Inflammatory macrophage treated with lipopolysaccharide for 4 hours (primary cell): ENCODE data around the gene FYB2.
A peak's percentile ranks its signal among the peaks of the same experiment; 100 is the strongest.
"Not testable (repeated sequence)": the region's sequence is repeated elsewhere in the genome, so short reads cannot be mapped to it uniquely, and the experiment has no call there.

ENCODE experiments used
- DNase-seq: peaks from one replicate; pipeline ENCODE4 v3.0.0-alpha.2; 2020

The FYB2 gene

DNA sequence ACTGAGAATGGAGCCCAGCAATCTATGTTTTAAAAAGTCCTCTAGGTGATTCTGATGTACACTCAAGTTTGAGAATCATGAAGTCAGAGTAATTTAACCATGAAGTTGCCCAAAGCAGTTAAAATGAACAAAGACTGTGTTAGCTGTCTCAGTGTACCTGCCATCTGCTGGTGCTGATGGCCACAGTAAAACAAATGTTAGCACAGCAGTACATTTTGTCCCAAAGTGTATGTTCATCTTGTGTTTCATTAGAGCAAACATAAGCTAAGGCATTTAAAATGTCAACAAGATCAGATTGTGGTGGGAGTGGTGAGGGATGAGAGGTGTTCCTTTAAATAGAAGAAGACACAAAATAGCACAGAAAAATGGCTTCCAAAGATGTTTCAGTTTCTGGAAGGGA, 31.1 kb downstream of the FYB2 start:
- DNase-seq, result no peak

DNA sequence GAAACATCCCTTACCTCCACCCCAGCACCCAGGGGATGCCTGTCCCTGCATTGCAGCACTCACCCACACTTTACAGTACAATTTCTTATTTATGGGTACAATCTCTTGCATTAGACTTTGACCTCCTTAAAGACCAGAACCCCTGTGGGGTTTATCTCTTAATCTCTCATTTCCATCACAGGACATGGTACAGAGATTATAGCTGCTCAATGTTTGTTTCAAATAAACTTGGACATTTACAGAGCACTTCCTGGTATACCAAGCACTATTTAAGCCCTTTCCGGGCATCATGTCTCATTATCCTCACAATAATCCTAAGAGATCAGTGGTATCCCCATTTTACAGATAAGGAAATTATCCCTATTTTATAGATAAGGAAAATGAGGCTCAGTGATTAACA, 31.9 kb downstream of the FYB2 start:
- DNase-seq, result no peak

- no peak for DNase-seq
Measured at GRCh38 chr1:56782773-56783172, 36.4 kb downstream of the FYB2 start.

DNA sequence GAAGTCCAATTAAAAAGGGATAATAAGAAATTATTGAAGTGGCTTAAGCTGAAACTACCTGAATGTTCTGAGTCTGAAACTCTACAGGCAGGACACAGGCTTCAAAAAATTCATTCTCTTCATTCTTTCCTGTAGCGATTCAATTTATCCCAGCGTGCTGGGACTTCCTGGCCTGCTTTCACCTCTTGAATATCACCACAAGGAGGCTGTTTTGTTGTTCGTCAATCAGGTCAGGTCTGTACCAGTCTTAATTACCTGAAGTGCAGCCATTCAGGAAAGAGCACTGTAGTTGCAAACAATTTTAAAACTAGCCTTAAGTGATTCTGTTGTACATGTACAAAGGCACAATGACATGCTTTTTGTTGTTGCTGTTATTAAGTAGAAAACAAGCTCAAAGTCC, 38.4 kb downstream of the FYB2 start:
- no peak for DNase-seq

- DNase-seq, result no peak
Measured at GRCh38 chr1:56780128-56780750, 39.0 kb downstream of the FYB2 start.

DNA sequence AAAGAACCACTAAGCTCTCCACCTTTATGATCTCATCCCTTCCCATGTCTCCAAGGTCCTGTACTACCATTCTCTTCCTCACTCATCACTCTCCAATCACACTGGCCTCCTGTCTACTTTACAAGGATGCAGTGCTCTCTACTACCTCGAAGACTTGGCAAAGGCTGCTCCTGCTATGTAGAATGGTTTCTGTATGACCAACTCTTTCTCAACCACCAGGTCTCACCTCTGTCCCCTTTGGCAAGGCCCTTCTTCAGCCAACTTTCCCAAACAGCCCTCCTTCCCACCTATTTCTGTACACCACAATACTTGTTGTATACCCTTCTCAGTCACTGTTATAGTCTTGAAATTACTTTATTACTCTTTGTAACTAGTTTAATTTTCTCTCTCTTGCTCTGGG, 41.2 kb downstream of the FYB2 start:
- no peak for DNase-seq

GRCh38 chr1:56774732-56775131, 44.5 kb downstream of the FYB2 start:
- not testable (repeated sequence) for DNase-seq

DNA sequence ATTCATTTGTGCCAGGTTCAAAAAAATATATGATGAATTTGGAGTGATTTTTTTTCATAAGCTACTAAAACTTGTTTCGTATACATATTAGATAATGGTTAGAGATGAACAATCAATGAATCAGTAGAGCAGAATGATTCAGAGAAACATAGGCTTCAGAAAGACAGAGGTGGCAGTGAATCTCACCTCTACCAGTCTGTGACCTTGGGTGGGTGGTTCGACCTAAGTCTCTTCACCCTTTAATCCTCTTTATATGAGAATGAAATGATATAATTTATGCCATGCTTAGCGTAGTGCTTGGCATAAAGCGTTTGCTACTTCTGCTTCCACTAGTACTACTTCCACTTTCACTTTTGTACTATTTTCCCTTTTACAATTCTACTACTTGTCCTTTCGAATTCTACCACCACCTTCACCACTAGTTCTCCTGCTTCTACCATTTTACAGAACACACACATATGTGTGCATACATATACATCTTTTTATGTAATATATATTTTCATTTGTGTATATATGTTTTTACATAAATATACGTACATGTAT, 45.1 kb downstream of the FYB2 start:
- peak; percentile 63 for DNase-seq

- peak; percentile 6 for DNase-seq
Measured at GRCh38 chr1:56773341-56774066, 45.7 kb downstream of the FYB2 start.

- DNase-seq, result no peak
Measured at GRCh38 chr1:56771717-56772116, 47.5 kb downstream of the FYB2 start.

GRCh38 chr1:56758794-56759193, 60.4 kb downstream of the FYB2 start:
- peak; percentile 16 for DNase-seq

DNA sequence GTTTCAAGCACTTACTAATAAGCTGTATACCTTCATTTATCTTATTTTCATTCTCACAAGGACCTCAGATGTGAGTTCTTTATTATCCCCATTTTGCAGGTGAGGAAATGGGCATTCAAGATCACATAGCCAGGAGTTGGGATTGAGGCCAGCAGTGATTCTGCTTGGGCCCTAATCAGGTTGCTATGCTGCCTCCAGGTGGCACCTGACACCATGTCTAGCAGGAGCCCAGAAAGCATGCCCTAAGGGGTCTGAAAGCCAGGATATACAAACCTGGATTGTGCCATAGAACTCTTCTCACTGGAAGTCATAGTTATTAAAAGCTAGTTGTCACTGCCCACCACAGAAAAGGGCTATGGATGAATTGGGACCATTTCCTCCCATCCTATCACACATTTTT, 61.1 kb downstream of the FYB2 start:
- no peak for DNase-seq

GRCh38 chr1:56755911-56756310, 63.3 kb downstream of the FYB2 start:
- no peak for DNase-seq

DNA sequence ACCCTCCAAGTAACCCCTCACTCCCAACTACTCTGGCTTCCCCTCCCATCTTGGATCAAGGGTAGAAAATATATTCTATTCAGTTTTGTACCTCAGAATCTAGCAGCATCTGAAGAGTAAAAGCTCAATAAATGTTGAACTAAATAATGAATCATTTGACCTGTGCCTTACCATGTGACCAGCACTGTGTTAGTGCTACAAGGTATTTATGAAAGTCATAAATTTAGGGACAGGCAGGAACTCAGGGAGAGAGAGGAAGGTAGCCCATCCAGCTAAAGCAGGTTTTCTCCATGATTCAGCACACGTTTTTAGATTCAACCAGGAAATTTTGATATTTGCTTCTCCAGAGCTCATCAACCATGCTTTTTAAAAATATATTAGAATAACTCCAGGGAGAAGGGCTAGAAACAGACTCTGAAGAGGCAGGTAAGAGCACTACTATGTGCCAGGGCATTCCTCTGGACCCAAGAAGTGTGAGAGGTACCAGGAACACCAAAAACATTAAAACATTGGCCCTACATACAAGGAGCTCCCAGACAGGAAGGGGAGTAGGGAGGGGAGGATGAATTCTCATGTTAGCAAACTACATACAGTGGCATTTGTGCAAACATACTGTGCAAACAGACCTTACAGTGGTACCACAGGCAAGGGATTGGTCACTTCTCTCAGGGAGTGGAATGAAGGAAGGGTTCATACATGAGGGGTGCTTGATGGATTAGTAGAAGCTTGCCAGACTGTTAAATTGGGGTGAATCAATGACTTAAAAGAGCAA, 64.3 kb downstream of the FYB2 start:
- DNase-seq, result no peak

DNA sequence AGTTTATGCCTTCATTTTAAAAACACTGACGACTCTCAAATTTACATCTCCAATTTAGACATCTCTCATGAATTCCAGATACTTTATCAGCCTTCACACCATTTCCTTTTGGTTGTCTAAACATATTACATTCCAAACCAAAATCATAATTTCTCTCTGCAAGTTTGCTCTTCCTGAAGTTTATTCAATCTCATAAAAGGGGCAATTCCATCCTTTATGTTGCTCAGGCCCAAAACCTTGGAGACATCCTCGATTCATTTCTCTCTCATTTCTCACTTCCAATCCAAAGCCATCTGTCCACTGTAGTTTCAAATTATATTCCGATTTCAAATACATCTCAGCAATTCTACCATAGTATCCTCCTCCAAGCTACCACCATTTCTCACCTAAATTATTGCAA, 74.0 kb downstream of the FYB2 start:
- DNase-seq, result no peak

DNA sequence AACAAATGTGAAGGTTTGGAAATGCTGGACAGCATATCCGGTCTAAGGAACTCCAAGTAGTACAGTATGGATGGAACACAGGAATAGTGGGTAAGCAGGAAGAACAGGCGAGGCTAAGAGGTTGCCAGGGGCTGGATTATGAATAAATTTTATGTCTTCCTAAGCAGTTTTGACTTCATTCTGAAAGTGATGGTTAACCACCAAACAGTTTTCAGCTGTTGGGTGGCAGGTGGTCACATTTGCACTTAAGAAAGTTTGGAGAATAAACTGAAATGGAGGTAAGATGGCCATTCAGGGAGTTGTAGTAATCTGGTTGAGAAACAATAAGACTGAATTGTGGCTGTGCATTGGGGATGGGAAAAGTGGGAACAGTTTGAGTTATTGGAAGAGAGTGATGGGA, 90.2 kb downstream of the FYB2 start:
- no peak for DNase-seq

GRCh38 chr1:56726706-56727105, 92.5 kb downstream of the FYB2 start:
- DNase-seq, result no peak

DNA sequence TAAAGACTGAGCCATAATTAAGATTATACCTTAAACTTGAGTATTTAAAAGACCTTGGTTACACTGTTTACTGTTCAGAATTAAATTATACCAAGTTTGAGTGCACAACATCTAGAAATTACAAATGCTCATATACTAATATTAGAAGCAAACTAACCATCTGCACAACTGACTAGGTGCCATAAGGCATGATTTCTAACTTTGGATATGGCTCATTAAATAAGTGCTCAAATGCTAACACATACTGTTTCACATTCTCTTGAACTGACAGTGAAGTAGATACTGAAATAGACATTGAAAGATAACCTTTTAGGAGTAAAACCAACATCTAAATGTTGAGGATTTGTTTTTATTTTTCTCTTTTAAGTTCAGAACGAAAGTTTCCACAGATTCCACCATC, 100.0 kb downstream of the FYB2 start:
- no peak for DNase-seq

DNA sequence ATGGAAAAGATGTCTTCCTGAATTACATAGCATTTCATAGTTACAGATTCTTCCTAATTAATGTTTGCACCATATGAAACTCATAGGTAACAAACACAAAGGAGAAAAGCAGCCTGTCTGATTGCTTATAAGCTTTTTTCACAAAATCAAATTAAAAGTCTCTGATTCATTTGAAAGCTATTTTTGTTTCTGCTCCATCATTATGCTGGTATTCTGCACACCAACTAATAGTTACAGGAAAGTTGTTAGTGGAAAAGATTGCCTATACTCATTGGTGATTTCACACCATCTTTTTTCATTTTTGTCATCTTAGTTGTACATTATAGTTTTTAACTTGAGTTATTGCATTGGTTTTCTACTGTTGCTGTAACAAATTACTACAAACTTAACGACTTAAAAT, 104.0 kb downstream of the FYB2 start:
- DNase-seq, result no peak

DNA sequence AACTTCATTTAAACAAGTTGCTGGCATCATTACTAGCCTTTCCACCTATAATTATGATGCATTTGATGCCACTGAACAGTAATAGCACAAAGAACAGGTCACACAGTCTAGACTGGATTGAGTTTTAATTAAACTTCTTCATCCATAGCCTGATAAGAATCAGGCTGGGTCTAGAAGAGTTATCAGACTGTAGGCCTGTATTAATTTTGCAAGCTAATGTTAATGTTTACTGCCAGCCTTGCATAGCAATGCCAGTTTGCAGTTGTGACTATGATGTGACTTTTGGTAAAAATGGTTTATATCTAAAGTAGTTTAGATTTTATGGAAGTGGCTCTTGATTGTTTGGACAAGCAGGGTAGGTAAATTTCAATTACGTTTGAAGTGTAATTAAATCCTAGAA, 106.1 kb downstream of the FYB2 start:
- no peak for DNase-seq

DNA sequence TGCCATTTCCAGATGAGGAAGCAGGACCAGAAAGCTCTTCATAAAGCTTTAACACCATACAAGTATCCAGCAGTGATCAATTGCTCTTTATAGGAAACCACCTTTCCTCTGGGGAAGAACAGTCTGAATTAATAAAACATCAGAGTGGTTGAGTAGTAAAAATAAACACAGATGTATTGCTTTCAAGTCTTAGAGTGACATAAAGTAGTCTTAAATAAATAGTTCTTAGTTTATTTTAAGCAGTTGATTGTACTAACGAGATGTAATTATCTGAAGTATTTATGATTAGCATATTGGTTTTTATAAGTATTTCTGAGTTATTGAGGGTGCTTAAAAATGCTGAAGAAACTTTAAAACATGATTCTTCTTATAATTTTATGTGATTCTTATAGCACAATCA, 107.1 kb downstream of the FYB2 start:
- DNase-seq, result no peak

DNA sequence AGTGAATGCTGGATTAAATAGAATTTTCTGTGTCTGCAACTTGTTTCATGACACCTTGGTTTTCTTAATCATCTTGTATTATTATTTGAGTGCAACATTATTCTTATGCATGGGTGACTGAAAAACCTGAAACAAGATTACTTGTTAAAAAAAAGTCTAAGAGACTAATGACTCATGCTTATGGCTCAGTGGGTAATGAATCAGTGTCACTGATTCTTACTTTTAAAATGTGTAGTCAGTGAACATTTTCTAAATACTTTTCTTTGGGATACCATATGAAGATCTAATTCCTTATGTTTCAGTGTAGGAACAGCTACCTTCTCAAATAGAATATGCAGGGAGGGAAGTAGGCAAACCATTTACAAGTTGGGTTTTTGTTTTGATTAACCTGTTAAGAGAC, 108.6 kb downstream of the FYB2 start:
- no peak for DNase-seq

DNA sequence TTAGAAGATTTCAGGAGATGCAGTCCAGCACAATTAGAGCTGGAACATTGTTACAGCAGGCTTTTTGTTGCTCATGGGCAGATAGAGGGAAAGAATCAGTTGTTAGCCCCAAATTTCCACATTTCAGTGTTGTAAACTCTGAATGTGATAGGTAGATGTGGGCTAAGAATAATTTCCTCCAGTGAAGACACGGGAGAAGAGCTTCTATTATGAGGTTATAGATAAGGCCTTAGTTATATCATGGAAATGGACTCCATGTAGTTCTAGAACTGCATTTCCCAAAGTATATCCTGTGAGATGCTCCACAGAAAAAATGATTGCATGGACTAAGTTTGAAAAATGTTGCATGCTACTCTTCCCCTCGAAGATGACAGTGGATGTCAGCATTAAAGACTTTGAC, 109.2 kb downstream of the FYB2 start:
- no peak for DNase-seq
